Ramos (cell line): ENCODE data around the gene DUSP7.

Source experiments
- in situ Hi-C: fragments of 300-500 bp; cut with MboI; formaldehyde crosslinking; loops from one replicate; pipeline ENCODE4 v1.14.3; 2022; ENCODE audit warnings: low sequenced_read_pairs; ENCODE audit not compliant: unreplicated experiment

The DUSP7 gene

DNA sequence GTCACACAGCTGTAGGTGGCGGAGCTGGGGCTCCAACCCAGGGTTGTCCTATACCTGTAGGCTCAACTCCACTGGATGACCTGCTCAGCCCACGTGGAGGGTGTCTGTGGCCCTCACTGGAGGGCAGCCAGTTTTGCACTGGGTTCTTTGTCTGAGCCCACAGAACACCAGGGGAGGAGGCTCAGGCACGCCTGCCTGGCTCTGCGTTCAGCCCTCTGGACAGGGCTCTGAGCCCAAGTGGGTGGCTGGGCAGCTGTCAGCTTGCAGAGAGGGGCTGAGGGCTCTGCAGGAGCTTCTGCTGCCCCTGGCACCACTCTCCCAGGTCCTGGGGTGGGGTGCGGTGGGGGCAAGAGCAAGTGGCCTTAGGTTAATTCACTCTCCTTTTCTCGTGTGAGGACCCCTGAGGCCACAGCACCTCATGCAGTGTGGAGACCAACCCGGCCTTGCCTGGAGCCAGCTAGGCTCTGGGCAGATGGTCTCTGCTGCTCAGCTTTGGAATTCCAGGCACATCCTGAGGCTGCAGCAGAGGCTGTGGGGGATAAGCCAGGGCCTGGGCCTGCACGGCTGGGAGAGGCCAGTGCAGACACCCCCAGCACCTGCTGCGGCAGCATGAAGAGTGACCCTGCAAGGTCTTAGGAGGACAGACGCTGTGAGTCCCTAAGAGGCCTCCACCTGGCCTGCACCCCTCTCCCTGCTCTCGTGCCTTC is 23.5 kb downstream of the DUSP7 start:
- in situ Hi-C loops = no loop called here

- in situ Hi-C loops = no loop called here
Observed at GRCh38 chr3:52031896-52032295, 24.5 kb downstream of the DUSP7 start.

DNA sequence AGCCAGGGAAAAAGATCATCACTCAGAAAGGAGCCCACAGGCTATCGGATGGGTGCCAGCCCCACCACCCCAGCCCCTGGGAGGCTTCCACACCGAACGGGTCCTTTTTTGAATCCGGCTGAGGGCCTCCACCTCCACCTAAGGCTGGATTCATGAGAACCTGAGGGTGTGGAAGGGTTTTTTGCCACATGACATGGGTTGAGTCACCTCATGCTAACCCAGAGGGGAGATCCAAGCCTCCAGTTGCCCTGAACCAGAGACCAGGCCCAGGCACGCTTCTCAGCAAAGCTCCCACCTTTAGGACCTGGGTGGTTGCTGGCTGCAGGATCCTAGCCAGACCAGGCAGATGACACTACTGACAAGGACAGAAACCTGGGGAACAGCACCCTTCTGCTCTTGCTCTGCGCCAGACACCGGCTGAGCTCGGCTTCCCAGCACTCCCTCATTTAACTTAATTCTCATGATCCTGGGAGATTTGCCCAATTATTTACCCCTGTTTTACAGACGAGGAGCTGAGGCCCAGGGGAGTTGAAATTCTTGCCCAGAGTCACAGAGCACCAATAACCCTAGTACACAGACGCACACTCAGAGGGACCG is 25.6 kb downstream of the DUSP7 start:
- in situ Hi-C loops = no loop called here

- in situ Hi-C loops = no loop called here
Observed at GRCh38 chr3:52029535-52029934, 26.8 kb downstream of the DUSP7 start.

DNA sequence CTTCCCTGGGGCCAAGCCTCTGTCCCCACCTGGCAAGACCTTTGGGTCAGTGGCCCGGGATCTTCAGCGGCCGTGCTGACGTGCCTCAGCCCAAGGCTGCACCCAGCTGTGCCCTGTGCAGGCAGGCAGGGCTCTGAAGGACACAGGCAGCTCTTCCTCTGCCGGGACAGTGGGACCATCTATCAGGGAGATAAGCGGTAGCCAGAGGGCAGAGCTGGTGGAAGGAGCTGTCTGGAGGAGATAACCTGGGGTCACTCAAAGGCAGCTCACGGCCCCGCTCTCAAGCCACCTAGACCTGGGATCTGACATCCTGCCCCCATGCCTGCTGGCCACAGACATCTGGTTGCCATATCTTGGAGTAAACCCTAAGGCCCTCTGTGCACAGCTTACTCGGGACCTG is 27.3 kb downstream of the DUSP7 start:
- in situ Hi-C loops = no loop called here

DNA sequence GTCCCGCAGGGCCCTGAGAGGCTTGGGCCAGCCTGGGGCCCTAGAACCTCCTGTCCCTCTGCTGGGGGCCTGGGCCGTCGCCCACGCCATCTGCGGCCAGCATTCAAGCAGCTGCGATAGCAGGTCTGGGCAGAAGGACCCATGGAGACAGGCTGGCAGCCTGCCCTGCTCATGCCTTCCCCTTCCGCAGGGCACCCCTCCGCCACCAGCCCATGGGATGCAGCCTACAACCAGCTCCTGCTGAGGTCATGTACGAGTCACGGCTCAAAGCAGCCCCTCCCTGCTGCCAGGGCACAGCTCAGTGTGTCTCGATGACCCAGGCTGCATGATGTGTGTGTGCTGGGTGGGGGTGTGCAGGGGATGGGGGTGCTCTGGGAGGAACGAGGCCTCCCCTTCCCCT is 27.8 kb downstream of the DUSP7 start:
- in situ Hi-C loops = no loop called here

- in situ Hi-C loops = no loop called here
Observed at GRCh38 chr3:52026041-52026440, 30.3 kb downstream of the DUSP7 start.

DNA sequence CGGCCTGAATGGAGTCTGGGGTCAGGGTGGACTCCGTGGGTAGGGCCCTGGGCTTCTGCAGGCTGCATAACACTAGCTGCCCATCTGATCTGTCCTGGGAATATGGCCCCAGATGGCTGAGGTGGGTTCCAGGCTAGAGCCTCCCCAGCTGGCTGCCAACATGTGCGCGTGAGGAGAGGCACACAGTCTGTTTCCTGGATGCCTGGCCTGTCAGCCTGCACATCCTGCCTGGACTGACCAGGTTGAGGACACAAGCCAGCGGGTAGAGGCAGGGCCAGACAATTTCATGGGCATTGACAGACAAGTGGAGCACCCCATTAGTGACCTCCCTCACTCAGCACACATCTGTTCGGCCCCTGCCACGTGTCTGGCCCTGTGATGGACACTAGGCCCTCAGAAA is 30.9 kb downstream of the DUSP7 start:
- in situ Hi-C loops = no loop called here

- in situ Hi-C loops = no loop called here
Observed at GRCh38 chr3:52024765-52025452, 31.5 kb downstream of the DUSP7 start.

DNA sequence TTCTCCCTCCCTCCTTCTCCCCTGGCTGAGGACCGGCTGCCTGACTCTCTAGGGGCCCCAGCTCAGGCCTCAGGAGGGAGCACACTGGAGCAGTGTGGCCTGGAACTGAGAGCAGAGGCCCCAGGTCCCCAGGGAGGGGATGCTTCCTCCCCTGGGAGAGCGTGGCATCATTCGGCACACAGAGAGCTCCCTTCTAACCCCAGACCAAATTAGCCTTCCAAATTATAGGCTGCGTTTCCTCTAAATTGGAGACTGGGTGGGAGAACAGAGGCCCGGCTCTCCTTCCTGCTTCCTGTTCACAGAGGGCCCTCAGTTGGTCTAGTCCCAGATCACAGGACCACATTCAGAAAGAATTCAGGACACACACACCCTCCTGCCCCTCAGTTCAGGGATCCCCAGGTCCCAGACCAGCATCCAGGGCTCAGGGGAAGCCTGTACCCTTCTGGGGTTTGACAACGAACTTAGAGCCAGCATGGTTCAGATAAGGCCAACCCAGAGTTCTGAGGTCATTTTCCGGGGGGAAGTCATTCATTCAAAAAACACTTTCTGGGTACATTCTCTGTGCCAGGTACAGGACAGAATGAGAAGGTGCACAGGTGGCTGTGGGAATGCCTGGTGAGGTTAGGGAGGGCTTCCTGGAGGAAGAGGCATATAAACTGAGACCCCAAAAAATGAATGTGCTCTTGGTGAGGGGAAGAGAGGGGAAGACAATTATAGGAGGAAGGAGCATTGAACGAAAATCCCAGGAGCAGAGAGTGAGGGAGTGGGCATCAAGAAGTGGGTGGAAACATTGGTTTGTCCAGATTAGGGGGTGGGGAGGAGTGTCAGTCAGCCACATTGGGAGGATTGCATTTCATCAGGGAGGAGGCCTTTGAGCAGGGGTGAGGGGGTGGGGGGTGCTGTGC is 32.3 kb downstream of the DUSP7 start:
- in situ Hi-C loops = no loop called here

DNA sequence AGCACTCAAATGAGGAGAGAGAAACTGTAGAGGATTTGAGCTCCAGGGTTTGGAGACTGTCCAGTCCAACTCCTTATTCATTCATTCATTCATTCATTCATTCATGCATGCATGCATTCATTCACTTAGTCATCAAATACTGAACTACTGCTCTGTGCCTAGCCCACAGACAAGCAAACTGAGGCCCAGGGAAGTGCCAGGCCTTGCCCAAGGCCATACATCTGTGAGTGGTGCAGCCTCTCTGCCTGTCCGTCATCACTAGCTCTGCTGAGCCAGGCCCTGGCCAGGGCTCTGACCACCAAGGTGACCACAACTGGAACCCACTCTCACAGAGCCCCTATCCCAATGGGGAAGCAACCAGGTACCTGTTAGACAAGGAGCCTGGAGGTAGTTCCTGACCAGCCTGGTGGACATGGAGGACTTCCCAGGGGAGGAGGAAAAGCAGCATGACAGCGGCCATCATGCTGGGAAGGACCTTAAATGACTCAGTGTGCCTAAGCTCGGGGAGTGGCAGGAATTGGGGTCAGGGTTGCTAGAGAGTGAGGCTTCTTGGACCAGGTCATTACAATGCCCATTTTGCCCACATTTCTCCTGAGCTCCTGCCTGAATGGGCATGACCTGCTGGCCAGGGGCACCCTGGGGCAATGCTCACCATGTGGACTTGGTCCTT is 33.1 kb downstream of the DUSP7 start:
- in situ Hi-C loops = no loop called here

DNA sequence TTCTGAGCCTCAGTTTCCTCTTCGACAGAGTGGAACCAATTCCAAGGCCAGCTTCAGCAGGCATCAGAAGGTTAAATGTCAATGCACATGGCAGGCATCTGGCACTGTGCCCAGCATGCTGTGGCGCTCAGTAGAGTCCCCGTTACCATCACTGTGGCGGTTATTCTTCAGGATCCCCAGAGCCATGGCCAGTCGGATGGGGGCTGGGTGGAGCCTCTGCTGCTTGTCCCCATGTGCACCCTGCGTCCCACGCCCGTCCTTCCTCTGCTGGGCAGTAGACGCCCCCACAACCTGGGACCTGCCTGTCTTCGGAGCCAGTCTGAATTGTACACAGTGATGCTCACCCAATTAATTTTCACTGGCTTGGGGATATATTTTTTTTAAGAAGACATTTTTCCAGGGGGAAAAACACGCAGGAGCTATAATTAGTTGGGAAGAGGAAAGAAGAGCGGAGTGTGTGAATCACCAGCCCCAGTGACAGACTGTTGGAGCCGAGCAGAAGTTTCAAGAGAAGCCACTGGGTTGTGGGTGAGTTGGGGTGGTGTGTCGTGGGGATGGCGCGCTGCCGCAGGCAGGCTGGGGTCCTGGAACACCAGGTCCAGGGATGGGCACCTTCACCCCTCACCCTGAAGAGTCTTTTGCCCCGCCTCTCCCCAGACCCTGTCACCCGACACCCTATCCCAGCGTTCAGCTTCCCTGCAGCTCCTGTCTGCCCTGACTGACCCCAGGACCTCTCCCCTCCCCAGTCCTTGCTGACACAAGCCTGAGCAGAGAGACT is 33.9 kb downstream of the DUSP7 start:
- in situ Hi-C loops = no loop called here

DNA sequence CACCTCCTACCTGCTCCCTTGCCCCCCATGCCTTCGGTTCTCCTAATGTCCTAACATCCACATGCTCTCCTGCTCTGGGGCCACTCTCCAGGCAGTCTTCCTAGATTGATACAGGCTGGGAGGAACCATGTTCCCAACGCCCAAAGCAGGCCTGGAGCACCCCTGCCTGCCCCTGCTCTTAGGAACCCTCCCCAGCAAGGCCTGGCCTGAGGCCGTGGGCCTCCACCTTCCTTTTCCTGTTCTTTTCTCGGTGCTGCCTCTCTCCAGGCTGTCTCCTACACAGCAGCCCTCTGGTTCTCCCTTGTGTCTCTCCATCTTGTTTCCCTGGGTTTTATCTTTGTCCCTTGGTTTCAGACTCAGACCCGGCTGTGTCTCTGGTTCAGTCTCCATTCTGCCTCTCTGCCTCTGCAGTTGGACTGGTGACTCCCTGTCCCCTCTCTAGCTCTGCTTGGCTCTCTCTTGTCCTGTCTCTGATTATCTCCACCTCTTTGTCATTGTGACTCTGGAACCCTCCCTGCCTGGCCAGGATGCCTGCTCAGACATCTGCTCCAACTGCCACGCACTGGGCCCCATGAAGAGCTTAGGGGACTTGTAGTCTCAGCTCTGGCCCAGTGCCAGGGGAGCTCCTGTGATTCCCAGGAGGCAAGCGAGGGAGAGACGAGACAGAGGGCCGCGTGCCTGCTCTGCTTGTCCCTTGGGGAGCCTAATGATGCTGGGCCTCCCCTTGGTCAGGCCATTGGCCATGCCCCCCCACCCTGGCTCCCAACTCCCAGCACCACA is 34.7 kb downstream of the DUSP7 start:
- in situ Hi-C loops = no loop called here

- in situ Hi-C loops = no loop called here
Observed at GRCh38 chr3:52020796-52021195, 35.6 kb downstream of the DUSP7 start.

GRCh38 chr3:52019352-52020080 is 36.9 kb downstream of the DUSP7 start:
- in situ Hi-C loops = no loop called here

DNA sequence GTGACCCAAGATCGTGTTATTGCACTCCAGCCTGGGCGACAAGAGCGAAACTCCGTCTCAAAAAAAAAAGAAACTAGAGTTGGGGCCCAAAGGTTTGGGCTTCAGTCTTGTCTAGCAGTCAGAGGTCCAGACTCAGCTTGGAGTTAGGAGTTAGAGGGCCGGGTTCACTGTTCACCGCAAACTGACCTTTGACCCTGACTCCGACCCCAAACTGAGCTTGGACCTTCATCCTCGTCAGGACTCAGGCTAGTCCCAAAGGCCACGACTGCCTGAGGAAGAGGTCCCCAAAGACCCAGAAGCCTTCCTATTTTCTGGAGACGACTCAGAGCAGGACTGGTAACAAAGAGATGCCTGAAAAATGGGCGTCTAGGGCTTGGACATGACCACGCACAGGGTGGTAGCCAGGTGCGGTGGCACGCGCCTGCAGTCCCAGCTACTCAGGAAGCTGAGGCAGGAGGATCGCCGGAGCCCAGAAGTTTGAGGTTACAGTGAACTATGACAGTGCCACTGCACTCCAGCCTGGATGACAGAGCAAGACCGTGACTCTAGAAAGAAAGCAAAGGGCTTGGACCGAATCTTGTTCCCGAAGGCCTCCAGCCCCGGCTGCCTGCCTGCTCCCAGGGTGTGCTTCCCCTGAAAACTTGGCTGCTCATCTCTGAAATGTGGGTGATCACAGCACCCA is 37.9 kb downstream of the DUSP7 start:
- in situ Hi-C loops = no loop called here

DNA sequence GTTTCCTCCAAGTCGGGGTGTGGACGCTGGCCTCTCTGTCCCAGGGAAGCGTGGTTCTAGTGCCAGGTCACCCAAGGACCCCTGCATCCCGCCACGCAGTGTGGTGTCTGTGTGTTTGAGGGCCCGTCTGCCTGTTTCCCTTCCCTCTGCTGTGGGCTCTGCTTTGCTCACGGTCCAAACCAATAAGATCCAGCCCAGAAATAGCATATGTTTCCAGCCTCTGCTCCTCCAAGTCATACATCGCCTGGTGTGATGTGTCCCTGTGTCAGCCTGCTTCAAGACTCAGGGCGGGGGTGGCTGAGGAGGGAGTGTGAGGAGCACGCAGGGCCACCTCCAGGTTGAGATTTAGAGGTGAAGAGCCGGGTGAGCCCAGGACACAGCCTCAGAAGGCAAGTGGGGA is 38.8 kb downstream of the DUSP7 start:
- in situ Hi-C loops = no loop called here
